ENCODE results near the gene KIAA1217. TPM values are rescaled to one million over a fixed set of nuclear protein-coding genes. Genes with fewer than 3 reads are reported as not detected.

The KIAA1217 gene
- polyA plus RNA-seq, 1 of the 3 experiments (the other 2 are of a cell fraction): 7.2 TPM

DNA sequence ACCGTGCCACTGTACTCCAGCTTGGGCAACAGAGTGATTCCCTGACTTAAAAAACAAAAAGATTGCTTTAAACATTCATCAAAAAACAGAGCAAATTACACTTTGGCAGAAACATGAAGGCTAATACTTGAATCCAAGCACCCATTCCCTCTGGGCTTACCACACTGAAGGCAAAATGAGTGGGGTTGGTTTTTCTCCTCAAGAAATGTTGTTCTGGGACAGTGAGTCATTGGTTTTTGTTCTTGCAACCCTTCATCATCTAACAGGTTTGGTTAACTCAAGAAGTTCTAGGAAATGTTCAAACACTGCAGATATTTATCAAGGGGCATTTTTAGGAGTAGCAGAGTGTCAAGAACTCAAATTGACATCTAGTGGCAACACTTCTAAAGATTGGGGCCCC is 60.5 kb downstream of the KIAA1217 start (continued):
- TF ChIP-seq EP300 (IDR thresholded peaks at IDR 0.05; ENCODE audit: borderline replicate concordance in 1 of 2, low read depth in 1 of 2, low read length in 1 of 2) (no peak), TEAD4 (IDR thresholded peaks at IDR 0.05; ENCODE audit: borderline replicate concordance, insufficient read depth) (no peak), FOSL2 (IDR thresholded peaks at IDR 0.05; ENCODE audit: borderline replicate concordance, low read depth) (no peak), JUND (IDR thresholded peaks at IDR 0.05) (no peak), RAD21 (IDR thresholded peaks at IDR 0.05; ENCODE audit: low read length) (no peak), RXRA (IDR thresholded peaks at IDR 0.05; ENCODE audit: borderline replicate concordance, low read depth) (no peak), MXI1 (IDR thresholded peaks at IDR 0.05; ENCODE audit: low read depth, low read length) (no peak), TAF1 (IDR thresholded peaks at IDR 0.05; ENCODE audit: borderline replicate concordance, low read depth, low read length) (no peak), SMC3 (IDR thresholded peaks at IDR 0.05; ENCODE audit: low read depth, low read length) (no peak)
- TF ChIP-seq, protein P1, sequence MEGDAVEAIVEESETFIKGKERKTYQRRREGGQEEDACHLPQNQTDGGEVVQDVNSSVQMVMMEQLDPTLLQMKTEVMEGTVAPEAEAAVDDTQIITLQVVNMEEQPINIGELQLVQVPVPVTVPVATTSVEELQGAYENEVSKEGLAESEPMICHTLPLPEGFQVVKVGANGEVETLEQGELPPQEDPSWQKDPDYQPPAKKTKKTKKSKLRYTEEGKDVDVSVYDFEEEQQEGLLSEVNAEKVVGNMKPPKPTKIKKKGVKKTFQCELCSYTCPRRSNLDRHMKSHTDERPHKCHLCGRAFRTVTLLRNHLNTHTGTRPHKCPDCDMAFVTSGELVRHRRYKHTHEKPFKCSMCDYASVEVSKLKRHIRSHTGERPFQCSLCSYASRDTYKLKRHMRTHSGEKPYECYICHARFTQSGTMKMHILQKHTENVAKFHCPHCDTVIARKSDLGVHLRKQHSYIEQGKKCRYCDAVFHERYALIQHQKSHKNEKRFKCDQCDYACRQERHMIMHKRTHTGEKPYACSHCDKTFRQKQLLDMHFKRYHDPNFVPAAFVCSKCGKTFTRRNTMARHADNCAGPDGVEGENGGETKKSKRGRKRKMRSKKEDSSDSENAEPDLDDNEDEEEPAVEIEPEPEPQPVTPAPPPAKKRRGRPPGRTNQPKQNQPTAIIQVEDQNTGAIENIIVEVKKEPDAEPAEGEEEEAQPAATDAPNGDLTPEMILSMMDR (IDR thresholded peaks at IDR 0.05): no peak
- TF ChIP-seq, protein P2, sequence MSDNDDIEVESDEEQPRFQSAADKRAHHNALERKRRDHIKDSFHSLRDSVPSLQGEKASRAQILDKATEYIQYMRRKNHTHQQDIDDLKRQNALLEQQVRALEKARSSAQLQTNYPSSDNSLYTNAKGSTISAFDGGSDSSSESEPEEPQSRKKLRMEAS (IDR thresholded peaks at IDR 0.05; ENCODE audit: low read depth): no peak

DNA sequence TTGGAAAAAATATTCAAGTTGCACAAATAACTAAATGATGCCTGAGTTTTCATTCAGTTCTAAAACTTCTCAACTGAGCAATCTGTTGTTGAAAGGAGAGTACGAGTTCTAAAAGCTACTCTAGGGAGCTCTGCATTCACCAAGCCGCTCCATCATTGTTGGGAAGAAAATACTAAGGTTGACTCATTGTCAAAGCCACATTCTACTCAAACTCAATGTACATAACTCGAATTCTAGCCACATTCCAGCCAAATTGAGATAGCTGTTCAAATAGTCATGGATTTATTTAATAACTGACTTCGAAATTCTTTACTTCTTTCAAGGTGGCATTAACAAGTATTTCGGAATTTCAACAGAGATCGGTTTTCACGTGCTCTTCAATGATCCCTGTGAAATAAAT is 63.4 kb downstream of the KIAA1217 start:
- Histone ChIP-seq H3K27ac (ENCODE audit: low read depth in 2 of 2, low read length in 1 of 2) (no peak overlapping the region), H3F3A (replicated peaks; ENCODE audit: insufficient read depth) (peaks cover 5% of the 10 kb centered on the region), H2AFZ (ENCODE audit: low read depth) (no peak overlapping the region), H3K79me2 (ENCODE audit: insufficient read depth) (no peaks in the 10 kb centered on the region), H3K9me3 (no peaks in the 10 kb centered on the region), H3K4me1 (ENCODE audit: control insufficient read depth in 1 of 2, insufficient read depth in 2 of 2, low read depth in 1 of 2, low read length in 1 of 2) (no peaks in the 10 kb centered on the region), H3K27me3 (ENCODE audit: insufficient read depth) (no peaks in the 10 kb centered on the region), H3K4me2 (no peak overlapping the region), H3K9ac (no peak overlapping the region), H3K36me3 (replicated peaks in 1 of 2; ENCODE audit: control insufficient read depth in 1 of 2, insufficient read depth in 2 of 2, low read length in 1 of 2) (no peaks in the 10 kb centered on the region), H4K20me1 (ENCODE audit: insufficient read depth) (no peaks in the 10 kb centered on the region), H3K9me2 (no peaks in the 10 kb centered on the region), H3K4me3 (ENCODE audit: low read depth in 2 of 2, low read length in 1 of 2) (no peak overlapping the region)
- POLR2A ChIA-PET: no interaction called here
- DNase-seq: no peak
- 62% methylated on average over 7 of the region's 7 CpGs for WGBS (ENCODE audit: low lambda C conversion rate)
- CTCF ChIA-PET: no interaction called here
- no peak for TF ChIP-seq RFX5 (IDR thresholded peaks at IDR 0.05; ENCODE audit: low read length)
- 0 out of 2 replicates have a peak, but pooled peaks have one; percentile 10 for TF ChIP-seq TCF12 (IDR thresholded peaks at IDR 0.05)
- peak; percentile 67; the same call in 1 of the 2 replicates for TF ChIP-seq TEAD4 (IDR thresholded peaks at IDR 0.05; ENCODE audit: borderline replicate concordance, insufficient read depth)
- TF ChIP-seq JUND (IDR thresholded peaks at IDR 0.05): peak; percentile 39; the same call in 1 of the 2 replicates
- TF ChIP-seq, protein P1 (IDR thresholded peaks at IDR 0.05): no peak
- TF ChIP-seq, protein P3, sequence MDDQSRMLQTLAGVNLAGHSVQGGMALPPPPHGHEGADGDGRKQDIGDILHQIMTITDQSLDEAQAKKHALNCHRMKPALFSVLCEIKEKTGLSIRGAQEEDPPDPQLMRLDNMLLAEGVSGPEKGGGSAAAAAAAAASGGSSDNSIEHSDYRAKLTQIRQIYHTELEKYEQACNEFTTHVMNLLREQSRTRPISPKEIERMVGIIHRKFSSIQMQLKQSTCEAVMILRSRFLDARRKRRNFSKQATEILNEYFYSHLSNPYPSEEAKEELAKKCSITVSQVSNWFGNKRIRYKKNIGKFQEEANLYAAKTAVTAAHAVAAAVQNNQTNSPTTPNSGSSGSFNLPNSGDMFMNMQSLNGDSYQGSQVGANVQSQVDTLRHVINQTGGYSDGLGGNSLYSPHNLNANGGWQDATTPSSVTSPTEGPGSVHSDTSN (IDR thresholded peaks at IDR 0.05): peak; percentile 4; the same call in 1 of the 2 replicates
- peak in 1 of 2 experiments; percentile 21; a peak in 1 of 4 replicates for TF ChIP-seq EP300 (IDR thresholded peaks at IDR 0.05; ENCODE audit: borderline replicate concordance in 1 of 2, low read depth in 1 of 2, low read length in 1 of 2)
- TF ChIP-seq FOSL2 (IDR thresholded peaks at IDR 0.05; ENCODE audit: borderline replicate concordance, low read depth): peak; percentile 50
